Measurements from ENCODE around the gene NHLH1. TPM values are rescaled to one million over a fixed set of nuclear protein-coding genes. Genes with fewer than 3 reads are reported as not detected.

NHLH1 gene
- total RNA-seq, 1 donor from 2014 or later, result not detected

- no peak for DNase-seq (ENCODE audit: low read depth in 2 of 2)
Observed at GRCh38 chr1:160411271-160412027, 44.6 kb downstream of the NHLH1 start.

GRCh38 chr1:160412028-160412362, 45.1 kb downstream of the NHLH1 start:
- no peak for DNase-seq (ENCODE audit: low read depth in 2 of 2)

GRCh38 chr1:160413716-160414115, 46.8 kb downstream of the NHLH1 start:
- DNase-seq (ENCODE audit: low read depth in 2 of 2), result no peak

GRCh38 chr1:160414881-160415280, 48.0 kb downstream of the NHLH1 start:
- DNase-seq (ENCODE audit: low read depth in 2 of 2), result no peak

GRCh38 chr1:160415696-160416290, 48.9 kb downstream of the NHLH1 start:
- DNase-seq (ENCODE audit: low read depth in 2 of 2), result no peak

- peak in 1 of 2 donors; percentile 49 for DNase-seq (ENCODE audit: low read depth in 2 of 2)
Observed at GRCh38 chr1:160416369-160416768, 49.5 kb downstream of the NHLH1 start.

- no peak for DNase-seq (ENCODE audit: low read depth in 2 of 2)
Observed at GRCh38 chr1:160418483-160418882, 51.6 kb downstream of the NHLH1 start.

- DNase-seq (ENCODE audit: low read depth in 2 of 2), result no peak
Observed at GRCh38 chr1:160419150-160419837, 52.4 kb downstream of the NHLH1 start.

- DNase-seq (ENCODE audit: low read depth in 2 of 2), result no peak
Observed at GRCh38 chr1:160419838-160420169, 52.9 kb downstream of the NHLH1 start.

- DNase-seq (ENCODE audit: low read depth in 2 of 2), result no peak
Observed at GRCh38 chr1:160420881-160421842, 54.3 kb downstream of the NHLH1 start.

- no peak for DNase-seq (ENCODE audit: low read depth in 2 of 2)
Observed at GRCh38 chr1:160421881-160422280, 55.0 kb downstream of the NHLH1 start.

Other genes with a start within 250 kb of the NHLH1 start
- gene ATP1A4, start 215.5 kb upstream of the NHLH1 start, total RNA-seq, result not detected in 2 replicates
- not detected in 2 replicates for gene CASQ1, start 176.5 kb upstream of the NHLH1 start, total RNA-seq
- gene PEA15, start 161.7 kb upstream of the NHLH1 start, total RNA-seq, result 38.9 and 83.1 TPM in 2 replicates
- 62.1 and 73.6 TPM in 2 replicates for gene DCAF8, start 104.5 kb upstream of the NHLH1 start, total RNA-seq
- gene PEX19, start 81.9 kb upstream of the NHLH1 start, total RNA-seq, result 24.9 and 29.3 TPM in 2 replicates
- gene COPA, start 23.8 kb upstream of the NHLH1 start, total RNA-seq, result 214 and 248 TPM in 2 replicates
- 50.7 and 80.0 TPM in 2 replicates for gene NCSTN, start 23.7 kb upstream of the NHLH1 start, total RNA-seq
- gene VANGL2, start 33.5 kb downstream of the NHLH1 start, total RNA-seq, result not detected in 2 replicates
- not detected in 2 replicates for gene SLAMF6, start 156.2 kb downstream of the NHLH1 start, total RNA-seq
- gene CD84, start 212.4 kb downstream of the NHLH1 start, total RNA-seq, result not detected in 2 replicates